Measurements from ENCODE around the gene DNAJC5. TPM values are rescaled to one million over a fixed set of nuclear protein-coding genes. Genes with fewer than 3 reads are reported as not detected.
A peak's percentile ranks its signal among the peaks of the same experiment; 100 is the strongest.

The DNAJC5 gene
- total and polyA plus RNA-seq, 8 donors, result 23.1 to 60.1 (median 38.1) TPM

GRCh38 chr20:63886054-63886419, 8.9 kb upstream of the DNAJC5 start:
- no peak for TF ChIP-seq POLR2AphosphoS5 (IDR thresholded peaks at IDR 0.05)
- TF ChIP-seq CTCF (IDR thresholded peaks at IDR 0.05), result no peak
- no peak for TF ChIP-seq EP300 (IDR thresholded peaks at IDR 0.05)
- TF ChIP-seq POLR2A (IDR thresholded peaks at IDR 0.05), result no peak
- Histone ChIP-seq H3K27me3 (no peaks in the 10 kb centered on the region), H3K4me1 (peaks cover 0 to 25% (median 8%) of the 10 kb centered on the region in 4 donors), H3K9me3 (no peaks in the 10 kb centered on the region), H3K27ac (no peak overlapping the region), H3K36me3 (peaks cover 52 to 100% (median 98%) of the 10 kb centered on the region in 4 donors), H3K4me3 (no peak overlapping the region)
- DNase-seq, result no peak
- WGBS, 5 donors, result 94 to 97% (median 96%) methylated on average over 12 to 14 of the region's 14 CpGs
- intact Hi-C loops (cut with DNase I; ENCODE audit: low total_unique reads), result no loop called here

- Histone ChIP-seq H3K27ac (no peak overlapping the region), H3K4me3 (no peak overlapping the region), H3K9me3 (no peaks in the 10 kb centered on the region), H3K27me3 (no peaks in the 10 kb centered on the region), H3K36me3 (peaks cover 53 to 100% (median 98%) of the 10 kb centered on the region in 4 donors), H3K4me1 (peaks cover 0 to 21% (median 7%) of the 10 kb centered on the region in 4 donors)
- DNase-seq, result no peak
- WGBS, 5 donors, result 94 to 96% (median 95%) methylated on average over 11 of the region's 11 CpGs
- intact Hi-C loops (cut with DNase I; ENCODE audit: low total_unique reads), result no loop called here
- TF ChIP-seq EP300 (IDR thresholded peaks at IDR 0.05) (no peak), CTCF (IDR thresholded peaks at IDR 0.05) (no peak), POLR2A (IDR thresholded peaks at IDR 0.05) (no peak), POLR2AphosphoS5 (IDR thresholded peaks at IDR 0.05) (no peak)
Measured at GRCh38 chr20:63886921-63887320, 8.0 kb upstream of the DNAJC5 start.

- H3K4me1 ChIP-seq, result peaks cover 6 to 20% (median 9%) of the 10 kb centered on the region in 4 donors
- H3K27me3 ChIP-seq, result no peaks in the 10 kb centered on the region
- WGBS, 5 donors, result 84 to 89% (median 88%) methylated on average over 25 of the region's 25 CpGs
- TF ChIP-seq EP300 (IDR thresholded peaks at IDR 0.05) (no peak), POLR2AphosphoS5 (IDR thresholded peaks at IDR 0.05) (no peak)
- peaks cover 37 to 78% (median 73%) of the 10 kb centered on the region in 4 donors for H3K36me3 ChIP-seq
- no peak overlapping the region for H3K27ac ChIP-seq
- no peak overlapping the region for H3K4me3 ChIP-seq
- peak in 1 of 2 donors; percentile 37 for DNase-seq
- no peaks in the 10 kb centered on the region for H3K9me3 ChIP-seq
- intact Hi-C loops (cut with DNase I; ENCODE audit: low total_unique reads), result no loop called here
Measured at GRCh38 chr20:63889241-63890200, 5.4 kb upstream of the DNAJC5 start.

GRCh38 chr20:63890201-63890576, 4.7 kb upstream of the DNAJC5 start:
- no peak for DNase-seq
- Histone ChIP-seq H3K36me3 (peaks cover 37 to 71% (median 67%) of the 10 kb centered on the region in 4 donors), H3K4me3 (no peak overlapping the region), H3K4me1 (peaks cover 6 to 21% (median 11%) of the 10 kb centered on the region in 4 donors), H3K27ac (no peak overlapping the region), H3K27me3 (no peaks in the 10 kb centered on the region), H3K9me3 (no peaks in the 10 kb centered on the region)
- no peak for TF ChIP-seq POLR2AphosphoS5 (IDR thresholded peaks at IDR 0.05)
- no peak for TF ChIP-seq EP300 (IDR thresholded peaks at IDR 0.05)
- TF ChIP-seq POLR2A (IDR thresholded peaks at IDR 0.05), result no peak
- TF ChIP-seq CTCF (IDR thresholded peaks at IDR 0.05), result no peak
- intact Hi-C loops (cut with DNase I; ENCODE audit: low total_unique reads), result no loop called here
- WGBS, 5 donors, result 77 to 89% (median 85%) methylated on average over 7 of the region's 7 CpGs
